ENCODE measurements around the gene OTOS.

The OTOS gene

DNA sequence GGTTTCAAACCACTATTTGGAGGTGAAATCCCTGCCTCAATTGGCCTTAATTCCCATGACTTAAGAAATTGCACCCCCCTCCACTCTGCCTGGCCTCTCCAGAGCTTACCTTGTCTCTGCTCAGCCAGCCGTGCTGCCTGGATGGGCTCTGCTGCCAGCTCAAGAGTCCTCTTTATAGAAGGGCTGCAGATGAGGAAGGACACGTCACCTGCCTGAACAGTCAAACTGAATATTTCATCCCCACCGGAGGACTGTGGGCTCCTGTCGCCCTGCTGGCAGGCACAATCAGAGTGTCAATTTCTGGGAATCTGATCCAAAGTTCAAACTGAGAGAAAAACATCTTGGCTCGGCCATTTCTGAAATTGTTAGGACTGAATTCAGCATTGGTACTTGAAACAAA lies at the start of gene OTOS:
Gene OTOS (minus strand): TSS at position 148 of the 400 bp plus-strand sequence. CDS start 332 bp downstream, outside the sequence.
- H3K4me3 ChIP-seq (ENCODE audit: low read length) = no peak within 1 kb of the TSS
- no peak for TF ChIP-seq ZNF274 (IDR thresholded peaks at IDR 0.05; ENCODE audit: low read depth, low read length)

DNA sequence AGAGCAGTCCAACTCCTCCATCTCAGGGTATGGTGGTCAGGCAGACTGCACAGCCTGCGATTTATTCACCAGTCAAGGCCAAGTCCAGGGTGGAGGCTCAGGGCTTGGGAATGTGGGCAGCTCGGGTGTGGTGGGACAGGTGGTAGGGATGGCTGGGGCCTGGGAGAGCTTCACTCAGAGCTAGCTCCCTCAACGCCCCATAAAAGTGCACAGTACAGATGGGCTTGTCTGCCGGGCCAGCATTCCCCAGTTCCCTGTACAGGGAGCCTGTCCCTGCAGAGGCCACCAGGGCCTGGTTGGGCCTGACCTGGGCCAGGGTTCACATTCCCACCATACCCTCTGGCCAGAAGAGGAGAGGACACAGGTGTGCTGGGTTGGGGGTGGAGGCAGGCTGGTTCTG lies 49.2 kb upstream of the OTOS start:
- no peak for TF ChIP-seq ZNF274 (IDR thresholded peaks at IDR 0.05; ENCODE audit: low read depth, low read length)
- H3K4me3 ChIP-seq (ENCODE audit: low read length) = no peak overlapping the region

DNA sequence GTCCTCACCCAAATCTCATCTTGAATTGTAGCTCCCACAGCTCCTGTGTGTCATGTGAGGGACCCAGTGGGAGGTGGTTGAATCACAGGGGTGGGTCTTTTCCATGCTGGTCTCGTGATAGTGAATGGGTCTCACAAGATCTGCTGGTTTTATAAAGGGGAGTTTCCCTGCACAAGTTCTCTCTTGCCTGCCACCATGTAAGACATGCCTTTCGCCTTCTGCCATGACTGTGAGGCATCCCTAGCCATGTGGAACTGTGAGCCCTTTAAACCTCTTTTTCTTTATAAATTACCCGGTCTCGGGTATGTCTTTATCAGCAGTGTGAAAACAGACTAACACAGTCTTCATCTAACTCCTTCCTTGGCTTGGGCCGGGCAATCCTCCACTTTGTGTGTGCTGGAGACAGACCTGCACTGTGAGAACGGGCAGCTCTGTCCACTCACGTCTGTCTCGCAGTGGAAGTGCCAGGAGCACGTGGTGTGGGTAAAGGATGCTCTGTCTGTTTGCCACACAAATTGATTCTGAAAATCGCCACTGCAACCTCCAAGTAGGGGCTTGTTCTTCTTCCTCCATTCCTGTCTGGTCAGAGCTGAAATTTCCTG lies 47.6 kb upstream of the OTOS start:
- TF ChIP-seq ZNF274 (IDR thresholded peaks at IDR 0.05; ENCODE audit: low read depth, low read length) = no peak
- no peak overlapping the region for H3K4me3 ChIP-seq (ENCODE audit: low read length)

DNA sequence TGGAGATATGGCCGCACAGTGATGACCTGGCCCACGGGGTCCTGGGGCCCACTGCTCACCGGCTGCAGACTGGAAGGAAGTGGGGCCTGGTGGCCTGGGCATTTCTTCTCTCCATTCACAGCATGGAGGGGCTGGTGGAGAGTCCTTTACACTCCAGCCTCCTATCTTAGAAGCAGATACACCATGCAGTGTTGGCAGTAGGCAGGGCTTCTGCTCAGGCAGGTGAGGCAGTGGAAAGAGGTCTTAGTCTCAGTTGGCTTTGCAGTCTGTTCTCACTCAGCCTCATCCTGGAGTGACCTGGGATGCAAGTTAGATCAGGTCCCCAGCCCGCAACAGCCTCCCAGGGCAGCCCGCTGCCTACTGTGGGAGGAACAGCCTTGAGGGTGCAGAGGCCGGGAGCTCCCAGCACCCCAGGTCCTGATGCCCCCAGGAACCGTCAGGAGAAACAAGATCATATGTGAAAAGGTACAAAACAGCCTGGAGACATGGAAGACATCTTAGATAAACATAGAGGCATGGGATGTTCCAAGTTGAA lies 45.8 kb upstream of the OTOS start:
- no peak for TF ChIP-seq ZNF274 (IDR thresholded peaks at IDR 0.05; ENCODE audit: low read depth, low read length)
- no peak overlapping the region for H3K4me3 ChIP-seq (ENCODE audit: low read length)

DNA sequence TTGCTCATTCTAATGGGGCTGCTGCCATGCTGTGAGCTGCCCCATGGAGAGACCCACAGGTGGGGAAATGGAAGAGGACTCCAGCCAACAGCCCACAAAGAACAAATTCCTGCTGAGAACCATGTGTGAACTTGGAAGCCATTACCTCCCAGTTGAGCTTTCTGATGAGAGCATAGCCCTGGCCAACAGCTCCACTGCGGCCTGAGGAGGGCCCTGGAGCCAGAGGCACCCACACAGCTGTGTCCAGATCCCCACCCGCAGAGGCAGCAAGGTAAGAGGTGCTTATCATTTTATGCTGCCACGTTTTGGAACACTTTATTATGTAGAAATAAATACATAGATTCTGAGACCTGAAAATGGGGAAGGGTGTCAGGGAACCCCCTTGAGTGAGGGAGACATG lies 44.2 kb upstream of the OTOS start:
- no peak overlapping the region for H3K4me3 ChIP-seq (ENCODE audit: low read length)
- TF ChIP-seq ZNF274 (IDR thresholded peaks at IDR 0.05; ENCODE audit: low read depth, low read length) = no peak

DNA sequence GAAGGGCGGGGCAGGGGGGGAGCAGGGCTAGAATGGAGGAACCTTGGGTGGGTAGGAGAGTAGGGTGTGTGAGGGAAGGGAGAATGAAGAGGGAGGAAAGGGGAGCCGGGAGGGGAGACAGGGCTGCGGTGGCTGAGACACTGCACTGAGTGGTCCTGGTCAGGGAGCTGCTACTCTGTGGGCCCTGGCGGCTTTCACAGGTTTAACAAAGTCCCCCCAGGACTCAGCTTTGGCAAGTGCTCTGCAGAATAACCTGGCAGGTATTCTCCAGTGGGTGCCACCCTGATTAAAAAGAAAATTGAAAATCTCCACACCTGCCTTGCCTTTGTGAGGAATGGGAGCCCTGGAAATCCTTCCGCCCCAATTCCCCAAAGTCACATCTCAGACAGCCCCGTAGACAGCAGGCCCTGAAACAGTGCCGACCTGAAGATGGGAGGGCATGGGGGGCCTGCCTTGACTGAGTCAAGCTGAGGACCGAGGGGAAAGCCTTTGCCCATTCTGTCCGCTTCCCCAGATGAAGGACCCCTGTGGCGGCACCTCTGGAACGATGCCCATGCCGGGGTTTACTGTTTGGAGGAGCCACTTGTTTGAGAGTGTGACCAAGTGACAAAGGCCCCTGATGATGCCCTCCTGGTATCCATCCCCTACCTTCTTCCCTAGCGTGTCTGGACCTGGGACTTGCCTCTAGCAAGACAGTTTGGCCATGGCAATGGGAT lies 43.6 kb upstream of the OTOS start:
- no peak for TF ChIP-seq ZNF274 (IDR thresholded peaks at IDR 0.05; ENCODE audit: low read depth, low read length)

DNA sequence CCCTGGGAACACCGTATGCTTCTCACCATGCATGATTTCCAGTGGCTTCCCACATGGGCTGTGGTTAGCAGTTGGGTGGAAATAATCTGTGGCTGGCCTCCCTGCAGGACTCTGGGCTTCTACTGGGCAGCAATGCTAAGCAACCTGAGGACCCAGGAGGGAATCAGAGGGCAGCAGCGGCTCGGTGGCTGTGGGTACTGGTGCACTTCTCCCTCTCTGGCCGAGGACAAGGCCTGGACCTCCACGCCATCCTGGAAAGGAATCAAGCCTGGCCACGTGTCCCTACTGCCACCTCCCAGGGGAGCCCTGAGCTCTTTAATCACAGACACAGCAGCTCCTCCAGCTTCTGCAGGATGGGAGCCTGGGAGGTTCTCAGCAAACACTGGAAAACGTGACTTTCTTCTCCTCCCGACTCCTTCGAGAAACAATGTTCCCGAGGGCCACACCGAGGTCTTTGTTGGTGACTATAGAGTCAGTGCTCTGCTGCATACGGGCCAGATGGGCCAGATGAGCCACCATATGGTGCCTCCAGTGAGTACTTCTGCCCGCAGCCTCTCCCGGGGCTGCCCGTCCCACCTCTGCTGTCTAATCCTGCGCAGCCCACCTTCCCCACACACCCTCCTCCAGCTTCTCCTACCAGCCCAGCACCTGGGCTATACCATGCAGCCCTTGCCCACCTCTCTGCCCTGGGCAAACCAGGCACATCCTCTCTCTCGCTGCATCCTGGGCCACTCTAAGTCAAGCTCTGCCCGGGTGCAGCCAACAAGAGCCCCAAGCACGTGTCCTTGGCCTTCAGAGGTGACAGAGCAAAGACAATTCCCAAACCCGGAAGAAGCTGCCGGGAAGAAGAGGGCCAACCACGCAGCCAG lies 42.8 kb upstream of the OTOS start:
- H3K4me3 ChIP-seq (ENCODE audit: low read length) = no peak overlapping the region
- no peak for TF ChIP-seq ZNF274 (IDR thresholded peaks at IDR 0.05; ENCODE audit: low read depth, low read length)

More for the DNA sequence above, 43.6 kb upstream of the OTOS start:
- no peak overlapping the region for H3K4me3 ChIP-seq (ENCODE audit: low read length)

DNA sequence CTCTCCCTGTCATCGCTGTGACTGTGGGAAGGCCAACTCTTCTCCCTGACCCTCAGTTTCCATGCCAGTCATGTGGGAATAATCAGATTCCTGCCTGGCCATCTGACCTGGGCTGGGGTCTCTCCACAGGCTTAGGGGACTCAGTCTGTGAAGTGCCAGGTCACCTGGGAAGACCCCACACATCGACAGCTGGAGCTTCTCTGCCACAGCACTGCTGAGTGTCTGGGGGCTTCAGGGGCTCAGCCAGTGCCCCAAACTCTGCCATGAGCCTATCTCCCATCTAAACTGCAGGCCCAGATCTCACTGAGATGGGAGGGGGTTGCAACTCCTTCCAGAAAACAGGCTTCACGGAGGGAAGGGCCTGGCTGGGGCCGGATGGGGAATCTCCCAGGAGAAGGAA lies 42.0 kb upstream of the OTOS start:
- no peak overlapping the region for H3K4me3 ChIP-seq (ENCODE audit: low read length)
- TF ChIP-seq ZNF274 (IDR thresholded peaks at IDR 0.05; ENCODE audit: low read depth, low read length) = no peak

DNA sequence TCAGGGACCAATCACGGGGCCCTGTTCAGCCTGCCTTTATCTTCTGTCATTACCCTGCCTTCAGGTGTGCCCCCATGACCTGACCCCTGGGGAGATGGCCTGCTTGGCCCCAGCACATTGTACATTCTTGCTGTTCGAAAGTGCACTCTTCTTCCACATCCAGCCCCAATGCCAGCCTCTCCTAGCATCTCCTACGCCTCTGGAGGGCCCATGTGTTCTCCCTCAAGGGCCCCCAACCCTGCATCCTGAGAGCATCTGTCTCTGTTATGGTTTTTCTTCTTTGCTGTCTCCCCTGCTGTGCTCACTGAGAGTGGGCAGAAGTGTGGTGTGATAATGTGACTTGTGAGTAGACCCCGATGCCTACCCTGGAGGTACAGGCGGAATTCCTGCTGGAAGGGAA lies 41.5 kb upstream of the OTOS start:
- no peak for TF ChIP-seq ZNF274 (IDR thresholded peaks at IDR 0.05; ENCODE audit: low read depth, low read length)
- H3K4me3 ChIP-seq (ENCODE audit: low read length) = no peak overlapping the region

DNA sequence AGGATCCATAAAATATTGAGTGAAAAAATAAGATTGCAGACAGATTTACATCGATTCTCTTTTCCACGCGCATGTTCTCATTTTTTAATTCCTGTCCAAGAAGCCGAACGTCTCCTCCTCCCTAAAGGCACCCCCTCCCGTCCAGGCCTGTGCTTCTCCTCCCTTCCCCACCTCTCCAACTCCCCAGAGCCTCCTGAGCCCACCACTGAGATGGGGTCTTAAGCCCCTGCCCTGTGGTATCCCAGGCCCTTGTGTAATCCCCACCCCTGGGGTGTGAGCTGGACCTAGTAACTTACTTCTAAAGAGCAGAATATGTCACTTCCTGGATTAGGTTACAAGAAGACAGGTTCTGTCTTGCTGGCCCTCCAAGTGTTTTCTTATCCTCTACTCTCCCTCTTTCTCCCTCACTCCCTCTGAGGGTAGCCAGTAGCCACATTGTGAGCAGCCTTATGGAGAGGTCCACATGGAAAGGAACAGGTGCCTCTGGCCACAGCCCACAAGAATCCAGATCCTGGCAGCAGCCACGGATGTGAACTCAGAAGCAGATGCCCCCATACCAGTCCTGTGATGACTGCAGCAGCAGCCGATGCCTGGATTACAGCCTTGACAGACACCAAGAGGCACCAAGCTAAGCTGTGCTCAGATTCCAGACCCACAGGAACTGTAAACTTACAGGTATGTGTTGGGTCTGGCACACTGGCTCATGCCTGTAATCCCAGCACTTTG lies 39.6 kb upstream of the OTOS start:
- TF ChIP-seq ZNF274 (IDR thresholded peaks at IDR 0.05; ENCODE audit: low read depth, low read length) = no peak

DNA sequence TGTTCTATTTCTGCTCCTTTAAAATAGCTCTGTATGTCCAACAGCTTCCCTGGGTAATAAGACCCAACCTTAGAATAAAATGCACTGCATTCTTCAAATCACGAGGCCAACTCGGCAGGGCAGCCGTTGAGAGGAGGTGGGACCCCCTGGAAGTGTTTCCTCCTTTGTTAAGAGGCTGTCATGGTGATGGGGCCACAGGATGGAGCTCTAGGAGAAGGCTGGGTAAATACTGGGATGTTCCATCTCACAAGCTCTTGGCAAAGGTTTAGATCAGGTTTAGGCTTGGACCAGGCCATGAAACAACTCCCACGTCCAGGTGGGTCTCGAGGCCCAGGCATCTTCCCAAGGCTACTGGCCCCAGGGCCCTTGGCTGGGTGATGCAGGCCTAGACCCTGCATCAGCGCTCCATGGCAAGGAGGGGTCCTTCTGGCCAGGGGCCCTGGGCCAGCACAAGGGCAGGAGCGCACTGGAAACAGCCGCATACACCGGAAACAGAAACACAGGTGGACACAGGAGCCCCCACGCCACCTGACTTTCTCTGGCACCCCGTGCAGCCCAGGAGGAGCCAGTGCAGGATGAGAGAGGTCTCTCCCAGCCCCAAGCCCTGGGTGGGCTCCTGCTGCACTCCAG lies 38.8 kb upstream of the OTOS start:
- no peak overlapping the region for H3K4me3 ChIP-seq (ENCODE audit: low read length)
- no peak for TF ChIP-seq ZNF274 (IDR thresholded peaks at IDR 0.05; ENCODE audit: low read depth, low read length)

More for the DNA sequence above, 39.6 kb upstream of the OTOS start:
- no peak overlapping the region for H3K4me3 ChIP-seq (ENCODE audit: low read length)

DNA sequence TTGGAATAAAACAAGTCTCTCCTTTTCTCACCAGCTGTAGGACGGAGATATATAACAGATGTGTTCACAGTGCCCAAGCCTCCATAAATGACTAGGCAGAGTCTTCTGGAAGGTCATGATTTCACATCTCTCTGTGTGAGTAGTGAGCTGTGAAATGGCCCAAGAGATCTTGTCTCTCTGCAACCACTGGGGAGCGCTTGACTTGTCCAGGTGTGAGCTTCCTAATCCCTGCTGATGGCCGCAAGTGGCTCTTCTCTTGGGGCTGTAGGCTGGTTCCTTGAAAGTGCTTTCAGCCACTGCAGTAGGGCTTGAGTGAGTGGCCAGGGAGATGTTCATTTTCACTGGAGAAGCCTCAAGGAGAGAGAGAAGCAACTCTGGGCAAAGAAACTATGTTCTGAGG lies 38.1 kb upstream of the OTOS start:
- no peak overlapping the region for H3K4me3 ChIP-seq (ENCODE audit: low read length)
- no peak for TF ChIP-seq ZNF274 (IDR thresholded peaks at IDR 0.05; ENCODE audit: low read depth, low read length)

DNA sequence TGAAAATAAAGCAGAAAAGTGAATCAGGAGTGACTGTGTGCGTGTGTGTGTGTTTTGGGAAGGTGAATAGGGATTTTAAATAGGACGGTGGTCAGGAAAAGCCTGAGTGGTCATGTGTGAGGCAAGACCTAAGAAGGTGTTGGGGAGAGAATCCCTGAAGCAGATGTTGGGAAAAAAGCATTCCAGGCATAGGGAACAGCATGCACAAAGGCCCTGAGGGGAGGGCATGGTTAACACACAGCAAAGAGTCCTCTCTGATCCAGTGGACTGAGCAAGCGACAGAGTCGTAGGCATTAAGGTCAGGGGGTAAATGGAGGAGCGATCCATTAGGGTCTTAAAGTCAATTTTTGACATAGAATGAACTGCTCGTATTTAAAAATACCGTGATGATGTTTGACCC lies 34.0 kb upstream of the OTOS start:
- no peak overlapping the region for H3K4me3 ChIP-seq (ENCODE audit: low read length)
- TF ChIP-seq ZNF274 (IDR thresholded peaks at IDR 0.05; ENCODE audit: low read depth, low read length) = no peak
